Measurements from ENCODE around the gene C8G.

GRCh38 chr9:136994180-136994887, 49.3 kb downstream of the C8G start:
- no peak for TF ChIP-seq TAF1 (IDR thresholded peaks at IDR 0.05; ENCODE audit: borderline replicate concordance, low read depth, low read length)
- TF ChIP-seq POLR2A (IDR thresholded peaks at IDR 0.05; ENCODE audit: low read depth, low read length): no peak
- no peak for TF ChIP-seq POLR2AphosphoS5 (IDR thresholded peaks at IDR 0.05; ENCODE audit: low read depth, low read length)
